Smooth muscle cell (in vitro differentiated cells): ENCODE measurements around the gene MYO1B. TPM values are rescaled to one million over a fixed set of nuclear protein-coding genes. Genes with fewer than 3 reads are reported as not detected.
A peak's percentile ranks its signal among the peaks of the same experiment; 100 is the strongest.

Experiments
- DNase-seq: peaks from one replicate; lab custom pipeline; 2025; ENCODE audit not compliant: unreplicated experiment; lab: John Stamatoyannopoulos, UW
- H2AFZ ChIP-seq: fragments of 200-600 bp; sonication (generic); 2 replicates; pipeline ENCODE4 v1.6.0; 2016; ENCODE audit warnings: antibody characterized with exemption, low read depth, mild to moderate bottlenecking
- H3F3A ChIP-seq: fragments of 200-600 bp; sonication (generic); 2 replicates; pipeline ENCODE4 v1.6.0; 2017; ENCODE audit warnings: antibody characterized with exemption, low read depth
- H3K27ac ChIP-seq: fragments of 200-600 bp; sonication (generic); 2 replicates; pipeline ENCODE4 v1.5.1; 2016; ENCODE audit warnings: low read depth, mild to moderate bottlenecking
- H3K27me3 ChIP-seq: fragments of 200-600 bp; sonication (generic); 2 replicates; pipeline ENCODE4 v1.6.1; 2016; ENCODE audit warnings: low read depth, mild to moderate bottlenecking
- H3K36me3 ChIP-seq: fragments of 200-600 bp; sonication (generic); 2 replicates; pipeline ENCODE4 v1.5.1; 2016; ENCODE audit warnings: low read depth
- H3K4me1 ChIP-seq: fragments of 200-600 bp; sonication (generic); 2 replicates; pipeline ENCODE4 v1.5.1; 2016; ENCODE audit warnings: low read depth
- H3K4me2 ChIP-seq: fragments of 200-600 bp; sonication (generic); 2 replicates; pipeline ENCODE4 v1.6.0; 2016; ENCODE audit warnings: mild to moderate bottlenecking
- H3K4me3 ChIP-seq: fragments of 200-600 bp; sonication (generic); 2 replicates; pipeline ENCODE4 v1.5.1; 2016; ENCODE audit warnings: mild to moderate bottlenecking
- H3K79me2 ChIP-seq: fragments of 200-600 bp; sonication (generic); 2 replicates; pipeline ENCODE4 v1.6.0; 2016; ENCODE audit warnings: low read depth, mild to moderate bottlenecking
- H3K9ac ChIP-seq: fragments of 200-600 bp; sonication (generic); 2 replicates; pipeline ENCODE4 v1.6.0; 2016; ENCODE audit warnings: low read depth
- H3K9me3 ChIP-seq: fragments of 200-600 bp; sonication (generic); replicated peaks from 2 replicates; pipeline ENCODE4 v1.5.1; 2016; ENCODE audit warnings: low read depth
- H4K20me1 ChIP-seq: fragments of 200-600 bp; sonication (generic); 2 replicates; pipeline ENCODE4 v1.6.0; 2016; ENCODE audit warnings: low read depth
- WGBS: methylation state at CpG from one replicate; pipeline ENCODE4 v1.1.7; 2016; ENCODE audit warnings: low lambda C conversion rate; 5-methylcytosine and 5-hydroxymethylcytosine counted together
- polyA plus RNA-seq: library from polyadenylated mRNA; unstranded; fragments of >200 nt; fragmentation: Nextera tagmentation; extraction: Ambion mirVana; gene quantifications from 2 replicates; pipeline ENCODE4 v1.2.1, GENCODE V29; 2016
- total RNA-seq: library from RNA; depleted of rRNA; stranded (reverse); fragments of >200 nt; gene quantifications from 2 replicates; pipeline ENCODE4 v1.2.3, GENCODE V29; 2014
- TF ChIP-seq, protein P1 (sequence below): fragments of 200-600 bp; sonication (generic); IDR thresholded peaks from 2 replicates; pipeline ENCODE4 v1.5.1; 2017; ENCODE audit warnings: borderline replicate concordance, mild to moderate bottlenecking, antibody characterized with exemption; ENCODE audit not compliant: insufficient read depth, poor library complexity, severe bottlenecking

Gene MYO1B
- total and polyA plus RNA-seq, 2 experiments from 2014 or later = 58.8 to 133 TPM

DNA sequence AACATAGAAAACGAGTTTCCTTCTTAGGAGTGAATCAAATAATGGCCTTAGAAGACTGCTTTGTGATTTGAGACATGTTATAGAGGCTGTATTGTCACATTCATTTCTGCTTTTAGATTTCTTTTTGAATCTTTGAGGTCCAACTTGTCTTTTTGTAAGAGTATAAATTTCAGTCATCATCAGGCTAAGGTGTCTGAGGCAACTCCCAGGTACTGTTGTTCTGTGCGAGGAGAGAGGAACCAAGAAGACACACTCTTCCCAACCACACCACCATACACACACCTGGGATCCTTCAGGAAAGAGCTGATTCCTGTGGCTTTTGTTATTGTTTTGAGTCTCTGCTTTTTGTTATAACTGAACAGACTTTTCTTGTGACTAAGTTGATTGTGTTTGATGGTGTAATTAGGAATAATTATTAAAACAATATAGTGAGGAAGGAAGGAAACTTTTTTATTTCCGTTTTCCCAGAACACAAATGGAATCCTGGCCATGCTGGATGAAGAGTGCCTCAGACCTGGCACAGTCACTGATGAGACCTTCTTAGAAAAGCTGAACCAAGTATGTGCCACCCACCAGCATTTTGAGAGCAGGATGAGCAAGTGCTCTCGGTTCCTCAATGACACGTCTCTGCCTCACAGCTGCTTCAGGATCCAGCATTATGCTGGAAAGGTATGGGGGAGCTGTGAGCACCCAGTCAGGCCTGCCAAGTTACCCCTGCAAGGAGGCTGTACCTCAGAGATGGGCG is 140.4 kb downstream of the MYO1B start:
- H3K36me3 ChIP-seq = peaks cover 3% of the 10 kb centered on the region
- H3K79me2 ChIP-seq = no peaks in the 10 kb centered on the region
- DNase-seq = no peak
- TF ChIP-seq, protein P1, sequence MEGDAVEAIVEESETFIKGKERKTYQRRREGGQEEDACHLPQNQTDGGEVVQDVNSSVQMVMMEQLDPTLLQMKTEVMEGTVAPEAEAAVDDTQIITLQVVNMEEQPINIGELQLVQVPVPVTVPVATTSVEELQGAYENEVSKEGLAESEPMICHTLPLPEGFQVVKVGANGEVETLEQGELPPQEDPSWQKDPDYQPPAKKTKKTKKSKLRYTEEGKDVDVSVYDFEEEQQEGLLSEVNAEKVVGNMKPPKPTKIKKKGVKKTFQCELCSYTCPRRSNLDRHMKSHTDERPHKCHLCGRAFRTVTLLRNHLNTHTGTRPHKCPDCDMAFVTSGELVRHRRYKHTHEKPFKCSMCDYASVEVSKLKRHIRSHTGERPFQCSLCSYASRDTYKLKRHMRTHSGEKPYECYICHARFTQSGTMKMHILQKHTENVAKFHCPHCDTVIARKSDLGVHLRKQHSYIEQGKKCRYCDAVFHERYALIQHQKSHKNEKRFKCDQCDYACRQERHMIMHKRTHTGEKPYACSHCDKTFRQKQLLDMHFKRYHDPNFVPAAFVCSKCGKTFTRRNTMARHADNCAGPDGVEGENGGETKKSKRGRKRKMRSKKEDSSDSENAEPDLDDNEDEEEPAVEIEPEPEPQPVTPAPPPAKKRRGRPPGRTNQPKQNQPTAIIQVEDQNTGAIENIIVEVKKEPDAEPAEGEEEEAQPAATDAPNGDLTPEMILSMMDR = no peak
- no peaks in the 10 kb centered on the region for H3F3A ChIP-seq
- no peak overlapping the region for H2AFZ ChIP-seq
- H3K4me3 ChIP-seq = no peak overlapping the region
- H3K27me3 ChIP-seq = no peaks in the 10 kb centered on the region
- H3K4me1 ChIP-seq = peaks cover 4% of the 10 kb centered on the region
- no peak overlapping the region for H3K4me2 ChIP-seq
- no peak overlapping the region for H3K9ac ChIP-seq
- 82% methylated on average over 6 of the region's 6 CpGs for WGBS
- H3K27ac ChIP-seq = peak overlapping the region; percentile 56
- no peaks in the 10 kb centered on the region for H3K9me3 ChIP-seq
- H4K20me1 ChIP-seq = no peaks in the 10 kb centered on the region

DNA sequence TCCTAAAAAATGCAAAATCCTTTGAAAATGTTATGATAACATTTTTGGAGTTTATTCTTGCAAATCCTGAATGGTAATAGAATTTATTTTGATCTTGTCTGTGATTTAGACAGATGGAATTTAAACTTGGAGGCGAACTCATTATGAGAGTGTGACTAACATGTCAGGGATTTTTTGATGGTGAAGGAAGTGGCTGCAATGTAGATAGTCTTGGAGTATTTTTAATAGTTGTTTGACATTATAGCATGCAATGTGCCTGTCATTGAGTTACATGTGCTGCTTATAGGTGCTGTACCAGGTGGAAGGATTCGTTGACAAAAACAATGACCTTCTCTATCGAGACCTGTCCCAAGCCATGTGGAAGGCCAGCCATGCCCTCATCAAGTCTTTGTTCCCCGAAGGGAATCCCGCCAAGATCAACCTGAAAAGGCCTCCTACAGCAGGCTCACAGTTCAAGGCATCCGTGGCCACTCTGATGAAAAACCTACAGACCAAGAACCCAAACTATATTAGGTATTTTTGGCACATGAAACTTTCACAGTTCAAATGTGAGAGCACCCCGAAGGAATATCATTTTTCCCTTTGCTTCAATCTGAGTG is 141.8 kb downstream of the MYO1B start:
- peaks cover 4% of the 10 kb centered on the region for H3K4me1 ChIP-seq
- H3K9ac ChIP-seq = no peak overlapping the region
- TF ChIP-seq, protein P1 = no peak
- DNase-seq = no peak
- 88% methylated on average over 7 of the region's 7 CpGs for WGBS
- no peaks in the 10 kb centered on the region for H3K27me3 ChIP-seq
- H3F3A ChIP-seq = no peaks in the 10 kb centered on the region
- no peak overlapping the region for H3K4me3 ChIP-seq
- no peaks in the 10 kb centered on the region for H3K79me2 ChIP-seq
- H3K9me3 ChIP-seq = no peaks in the 10 kb centered on the region
- H3K36me3 ChIP-seq = peaks cover 6% of the 10 kb centered on the region
- H3K4me2 ChIP-seq = peak overlapping the region; percentile 68
- H2AFZ ChIP-seq = no peak overlapping the region
- H3K27ac ChIP-seq = peak overlapping the region; percentile 56
- H4K20me1 ChIP-seq = no peaks in the 10 kb centered on the region

DNA sequence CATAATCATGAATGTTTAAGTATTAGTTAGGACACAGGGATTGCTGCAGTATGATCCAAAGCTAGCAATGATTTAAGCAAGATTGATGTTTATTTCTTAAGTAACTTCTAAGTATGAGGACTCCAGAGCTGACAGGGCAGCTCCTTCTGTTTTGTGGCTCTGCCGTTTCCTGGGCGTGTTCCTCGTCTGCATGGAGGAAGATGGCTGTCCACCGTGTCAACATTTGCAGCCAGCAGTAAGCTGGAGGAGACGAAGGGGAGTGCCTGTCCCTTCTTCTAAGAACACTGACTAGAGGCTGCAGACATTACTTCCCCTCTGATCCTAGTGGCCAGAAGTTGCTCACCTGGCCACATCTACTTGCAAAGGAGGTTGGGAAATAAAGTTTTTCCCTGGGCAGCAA is 144.1 kb downstream of the MYO1B start:
- Histone ChIP-seq H3K9ac (no peak overlapping the region), H3F3A (no peaks in the 10 kb centered on the region), H3K79me2 (no peaks in the 10 kb centered on the region), H2AFZ (no peak overlapping the region), H3K4me3 (no peak overlapping the region), H3K27me3 (no peaks in the 10 kb centered on the region), H3K4me2 (no peak overlapping the region), H3K27ac (no peak overlapping the region), H3K4me1 (peaks cover 4% of the 10 kb centered on the region), H3K9me3 (no peaks in the 10 kb centered on the region), H4K20me1 (no peaks in the 10 kb centered on the region), H3K36me3 (peaks cover 13% of the 10 kb centered on the region)
- no peak for DNase-seq
- TF ChIP-seq, protein P1 = no peak
- WGBS = 86% methylated on average over 5 of the region's 5 CpGs
